ENCODE results near the gene B4GALT1. TPM values are rescaled to one million over a fixed set of nuclear protein-coding genes. Genes with fewer than 3 reads are reported as not detected.
"Not testable (repeated sequence)": the region's sequence is repeated elsewhere in the genome, so short reads cannot be mapped to it uniquely, and the experiment has no call there.

B4GALT1 gene
- total RNA-seq, 4 donors from 2014 or later = 23.7 to 126 (median 93.7) TPM

DNA sequence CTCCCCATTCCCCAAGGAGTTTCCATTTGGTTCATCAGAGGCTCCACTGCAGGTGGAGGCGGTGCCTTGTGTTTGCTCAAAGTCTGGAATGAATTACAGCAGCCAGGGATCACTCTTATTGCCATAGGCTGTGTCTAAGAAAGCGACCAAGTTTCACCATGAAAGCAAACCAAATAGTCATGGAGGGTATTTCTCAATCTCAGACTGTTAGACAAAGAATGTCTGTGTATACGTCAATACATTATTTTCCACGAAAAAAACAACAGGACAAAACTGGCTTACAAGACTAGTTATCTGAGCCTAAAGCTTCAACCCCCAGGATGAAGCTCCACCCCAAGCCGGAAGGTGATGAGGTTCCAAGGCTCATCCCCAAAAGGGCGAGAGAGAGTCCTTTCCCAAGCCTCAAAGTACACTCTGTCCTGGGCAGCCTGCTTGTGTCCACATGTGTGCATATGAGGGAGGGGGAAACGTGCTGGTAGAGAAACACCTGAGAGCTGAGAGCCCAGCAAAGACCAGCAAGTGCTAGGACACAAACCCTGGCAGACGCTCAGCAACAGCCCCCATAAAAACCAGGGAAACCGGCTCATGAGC, 4.3 kb downstream of the B4GALT1 start:
- TF ChIP-seq EP300 (IDR thresholded peaks at IDR 0.05; ENCODE audit: low read depth) (peak; percentile 1), POLR2AphosphoS5 (IDR thresholded peaks at IDR 0.05) (peak; percentile 54 to 76 (median 54)), POLR2A (IDR thresholded peaks at IDR 0.05) (no peak)
- TF ChIP-seq, protein P1, sequence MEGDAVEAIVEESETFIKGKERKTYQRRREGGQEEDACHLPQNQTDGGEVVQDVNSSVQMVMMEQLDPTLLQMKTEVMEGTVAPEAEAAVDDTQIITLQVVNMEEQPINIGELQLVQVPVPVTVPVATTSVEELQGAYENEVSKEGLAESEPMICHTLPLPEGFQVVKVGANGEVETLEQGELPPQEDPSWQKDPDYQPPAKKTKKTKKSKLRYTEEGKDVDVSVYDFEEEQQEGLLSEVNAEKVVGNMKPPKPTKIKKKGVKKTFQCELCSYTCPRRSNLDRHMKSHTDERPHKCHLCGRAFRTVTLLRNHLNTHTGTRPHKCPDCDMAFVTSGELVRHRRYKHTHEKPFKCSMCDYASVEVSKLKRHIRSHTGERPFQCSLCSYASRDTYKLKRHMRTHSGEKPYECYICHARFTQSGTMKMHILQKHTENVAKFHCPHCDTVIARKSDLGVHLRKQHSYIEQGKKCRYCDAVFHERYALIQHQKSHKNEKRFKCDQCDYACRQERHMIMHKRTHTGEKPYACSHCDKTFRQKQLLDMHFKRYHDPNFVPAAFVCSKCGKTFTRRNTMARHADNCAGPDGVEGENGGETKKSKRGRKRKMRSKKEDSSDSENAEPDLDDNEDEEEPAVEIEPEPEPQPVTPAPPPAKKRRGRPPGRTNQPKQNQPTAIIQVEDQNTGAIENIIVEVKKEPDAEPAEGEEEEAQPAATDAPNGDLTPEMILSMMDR (IDR thresholded peaks at IDR 0.05) = no peak
- in situ Hi-C loops (cut with MboI; ENCODE audit: low pct_ligation_motif_present in 1 of 4, low pct_unique_long_range_greater_than_20kb in 1 of 4, low sequenced_read_pairs in 3 of 4) (no loop called here), intact Hi-C loops (cut with DNase I; ENCODE audit: low total_unique reads) (no loop called here)
- Histone ChIP-seq H3K27ac (peak overlapping the region; percentile 93 to 97 (median 96)), H3K36me3 (no peaks in the 10 kb centered on the region), H3K9me3 (no peaks in the 10 kb centered on the region), H3K4me1 (peaks cover 62 to 88% (median 81%) of the 10 kb centered on the region in 4 donors), H3K4me3 (no peak overlapping the region), H3K27me3 (no peaks in the 10 kb centered on the region)
- 41 to 47% methylated on average over 2 to 9 of the region's 9 CpGs for WGBS, 2 donors (ENCODE audit: low coverage in 1 of 2)
- DNase-seq = peak; percentile 61

DNA sequence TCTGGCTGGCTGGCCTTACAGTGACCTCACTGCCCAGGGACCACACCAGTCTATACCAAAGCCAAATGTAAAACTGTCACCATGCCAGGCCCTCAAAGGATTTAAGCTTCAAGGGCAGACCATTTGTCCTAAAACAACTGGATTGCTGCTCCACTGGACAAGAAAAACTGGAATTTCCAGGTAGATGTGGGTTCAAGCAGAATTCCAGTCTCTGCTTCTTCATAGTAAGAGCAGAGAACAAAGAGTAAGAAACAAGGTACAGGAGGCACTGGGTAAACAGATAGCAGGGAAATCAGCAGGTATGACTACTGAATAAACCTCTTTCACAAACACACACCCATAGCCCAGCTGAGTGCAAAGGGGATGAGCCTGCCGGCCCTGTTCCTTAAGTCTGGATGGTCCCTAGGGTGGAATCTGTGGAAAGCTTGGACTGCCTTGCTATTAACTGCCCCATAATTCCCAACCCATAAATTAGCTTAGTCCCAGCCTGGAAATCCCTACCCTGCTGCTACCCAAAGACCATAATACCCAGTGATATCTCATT, 5.5 kb downstream of the B4GALT1 start:
- peak; percentile 59 for DNase-seq
- no peaks in the 10 kb centered on the region for H3K27me3 ChIP-seq
- H3K27ac ChIP-seq = peak overlapping the region; percentile 93 to 97 (median 96)
- in situ Hi-C loops (cut with MboI; ENCODE audit: low pct_ligation_motif_present in 1 of 4, low pct_unique_long_range_greater_than_20kb in 1 of 4, low sequenced_read_pairs in 3 of 4) (no loop called here), intact Hi-C loops (cut with DNase I; ENCODE audit: low total_unique reads) (no loop called here)
- WGBS, 2 donors (ENCODE audit: low coverage in 1 of 2) = 17% methylated on average over 1 of the region's 1 CpG; no CpG with 5 or more reads in 1 of the 2 donors
- H3K9me3 ChIP-seq = no peaks in the 10 kb centered on the region
- no peaks in the 10 kb centered on the region for H3K36me3 ChIP-seq
- H3K4me1 ChIP-seq = peaks cover 61 to 95% (median 86%) of the 10 kb centered on the region in 4 donors
- TF ChIP-seq POLR2AphosphoS5 (IDR thresholded peaks at IDR 0.05) = peak in 2 of 3 donors; percentile 49 to 61
- no peak for TF ChIP-seq EP300 (IDR thresholded peaks at IDR 0.05; ENCODE audit: low read depth)
- peak; percentile 8 for TF ChIP-seq POLR2A (IDR thresholded peaks at IDR 0.05)
- H3K4me3 ChIP-seq = peak overlapping the region in 1 of 4 donors; percentile 8

DNA sequence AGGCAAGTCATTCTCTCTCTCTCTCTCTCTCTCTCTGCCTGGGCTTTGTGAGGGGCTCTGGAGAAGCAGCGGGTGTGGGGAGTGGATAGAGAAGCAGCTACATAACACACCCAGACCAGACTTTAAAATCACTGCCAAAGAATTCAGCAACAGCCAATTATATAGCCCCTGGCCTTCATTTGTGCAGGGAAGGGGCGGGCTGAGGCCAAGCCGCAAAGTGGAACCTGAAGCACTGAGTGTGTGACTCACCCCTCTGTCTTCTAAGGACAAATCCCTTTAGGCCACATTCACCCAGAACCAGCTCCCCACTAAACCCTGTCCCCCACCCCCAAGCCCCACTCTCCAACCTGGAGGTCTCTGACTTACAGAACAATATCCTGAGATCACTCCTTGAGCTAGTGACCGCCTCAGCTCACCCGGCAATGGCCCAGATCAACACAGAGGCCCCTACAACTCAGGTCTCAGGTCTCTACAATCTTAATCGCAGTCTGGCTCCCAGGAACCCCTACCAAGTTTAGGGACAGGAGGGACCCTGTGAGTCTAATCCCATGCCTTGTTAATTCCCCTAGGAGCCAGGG, 6.0 kb downstream of the B4GALT1 start:
- in situ Hi-C loops (cut with MboI; ENCODE audit: low pct_ligation_motif_present in 1 of 4, low pct_unique_long_range_greater_than_20kb in 1 of 4, low sequenced_read_pairs in 3 of 4) = no loop called here
- Histone ChIP-seq H3K27me3 (no peaks in the 10 kb centered on the region), H3K36me3 (no peaks in the 10 kb centered on the region), H3K27ac (peak overlapping the region; percentile 93 to 97 (median 96)), H3K4me3 (peak overlapping the region in 1 of 4 donors; percentile 8), H3K4me1 (peaks cover 61 to 97% (median 89%) of the 10 kb centered on the region in 4 donors), H3K9me3 (no peaks in the 10 kb centered on the region)
- intact Hi-C loops (cut with DNase I; ENCODE audit: low total_unique reads) = no loop called here
- DNase-seq = peak; percentile 73
- 29 to 51% methylated on average over 3 to 6 of the region's 6 CpGs for WGBS, 2 donors (ENCODE audit: low coverage in 1 of 2)
- TF ChIP-seq POLR2AphosphoS5 (IDR thresholded peaks at IDR 0.05) (peak; percentile 52 to 67 (median 56)), EP300 (IDR thresholded peaks at IDR 0.05; ENCODE audit: low read depth) (no peak), POLR2A (IDR thresholded peaks at IDR 0.05) (peak; percentile 39)

DNA sequence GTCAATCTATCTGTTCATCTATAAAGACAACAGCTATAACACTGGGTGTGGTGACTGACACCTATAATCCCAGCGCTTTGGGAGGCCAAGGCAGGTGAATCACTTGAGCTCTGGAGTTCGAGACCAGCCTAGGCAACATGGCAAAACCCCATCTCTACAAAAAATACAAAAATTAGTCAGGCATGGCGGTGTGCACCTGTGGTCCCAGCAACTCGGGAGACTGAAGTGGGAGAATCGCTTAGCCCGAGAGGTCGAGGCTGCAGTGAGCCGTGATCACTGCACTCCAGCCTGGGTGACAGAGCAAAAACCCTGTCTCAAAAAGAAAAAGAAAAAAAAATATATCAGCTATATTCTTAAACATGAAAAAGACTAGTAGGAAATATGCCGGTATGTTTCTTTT, 6.7 kb downstream of the B4GALT1 start:
- DNase-seq; H3K36me3 ChIP-seq; in situ Hi-C loops (cut with MboI; ENCODE audit: low pct_ligation_motif_present in 1 of 4, low pct_unique_long_range_greater_than_20kb in 1 of 4, low sequenced_read_pairs in 3 of 4); H3K4me3 ChIP-seq; intact Hi-C loops (cut with DNase I; ENCODE audit: low total_unique reads); H3K27me3 ChIP-seq; H3K9me3 ChIP-seq: not testable (repeated sequence)
- 65 to 82% methylated on average over 7 to 9 of the region's 9 CpGs for WGBS, 2 donors (ENCODE audit: low coverage in 1 of 2)
- peak overlapping the region; percentile 93 to 97 (median 96) for H3K27ac ChIP-seq
- peaks cover 61 to 97% (median 87%) of the 10 kb centered on the region in 4 donors for H3K4me1 ChIP-seq

DNA sequence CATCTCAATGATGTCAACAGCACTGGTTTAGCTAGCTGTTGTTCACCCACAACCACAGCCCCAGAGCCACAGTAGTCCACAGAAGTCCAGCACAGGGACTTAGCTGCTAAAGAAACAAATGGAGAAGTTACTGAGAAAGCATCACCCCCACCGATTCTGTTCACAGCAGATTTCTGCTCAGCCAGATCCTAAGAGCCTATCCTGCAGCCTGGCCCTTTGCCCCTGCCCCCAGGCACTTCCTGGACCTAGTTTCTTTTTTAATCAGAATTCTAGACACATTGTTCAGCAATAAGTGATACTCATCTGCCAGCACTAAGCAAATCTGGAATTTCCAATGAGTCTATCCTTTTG, 7.4 kb downstream of the B4GALT1 start:
- 15% methylated on average over 1 of the region's 1 CpG; no CpG with 5 or more reads in 1 of the 2 donors for WGBS, 2 donors (ENCODE audit: low coverage in 1 of 2)
- no peaks in the 10 kb centered on the region for H3K9me3 ChIP-seq
- TF ChIP-seq POLR2A (IDR thresholded peaks at IDR 0.05) = peak; percentile 34
- no peak for TF ChIP-seq EP300 (IDR thresholded peaks at IDR 0.05; ENCODE audit: low read depth)
- peak in 2 of 3 donors; percentile 6 to 25 for TF ChIP-seq POLR2AphosphoS5 (IDR thresholded peaks at IDR 0.05)
- TF ChIP-seq, protein P1 (IDR thresholded peaks at IDR 0.05) = no peak
- intact Hi-C loops (cut with DNase I; ENCODE audit: low total_unique reads) = loop anchor here (10.0 kb wide), 1 partner anchor 45 kb away; no protein-coding TSS in a partner anchor
- H3K27me3 ChIP-seq = no peaks in the 10 kb centered on the region
- in situ Hi-C loops (cut with MboI; ENCODE audit: low pct_ligation_motif_present in 1 of 4, low pct_unique_long_range_greater_than_20kb in 1 of 4, low sequenced_read_pairs in 3 of 4) = no loop called here
- H3K4me3 ChIP-seq = no peak overlapping the region
- H3K27ac ChIP-seq = peak overlapping the region; percentile 93 to 97 (median 96)
- H3K4me1 ChIP-seq = peaks cover 61 to 97% (median 82%) of the 10 kb centered on the region in 4 donors
- H3K36me3 ChIP-seq = no peaks in the 10 kb centered on the region
- peak; percentile 58 for DNase-seq

Data from transverse colon (tissue), 4 donors.